K562 (cell line): ENCODE results near the gene WNT7A. TPM values are rescaled to one million over a fixed set of nuclear protein-coding genes. Genes with fewer than 3 reads are reported as not detected.
A peak's percentile ranks its signal among the peaks of the same experiment; 100 is the strongest.

Experiments used
- ATAC-seq: fragments of 200-7000 bp; cut with Tn5 transposase; 3 replicates; pipeline ENCODE4 v1.9.1; 2020; ENCODE audit warnings: moderate library complexity
- BruUV-seq: library from RNA; stranded (reverse); fragments of 400-500 nt; replicated peaks from 2 replicates; lab custom pipeline; 2021; lab: Mats Ljungman, UMichigan
- CTCF ChIA-PET: fragments of 300-600 bp; formaldehyde crosslinking; extraction: SDS; loops from one replicate; lab custom pipeline; 2021; ENCODE audit warnings: low intra/inter-chr PET ratio; lab: Yijun Ruan, JAX
- POLR2A ChIA-PET: fragments of 300-600, 350-650 bp; sonication (Branson Sonifier 250); formaldehyde crosslinking; extraction: SDS; loops from one replicate; lab custom pipeline; 2021; ENCODE audit warnings: antibody characterized with exemption, inconsistent platforms; lab: Yijun Ruan, JAX
- DNase-seq, 4 experiments: peaks; one replicate each; pipeline versions ENCODE4 v3.0.0 to v3.0.0-alpha.2; 2011 to 2018; ENCODE audit warnings: low spot score in 3 of 4, mixed read lengths in 3 of 4; ENCODE audit errors: extremely low read depth in 1 of 4
- FAIRE-seq: peaks from 2 replicates; lab custom pipeline; 2011; peaks lifted over from hg19 to GRCh38; lab: Jason Lieb, UNC
- H2AFZ ChIP-seq: 2 replicates; pipeline ENCODE4 v1.6.0; 2011; ENCODE audit warnings: low read depth, low read length, control low read depth, inconsistent platforms
- H3K27ac ChIP-seq: fragments of 200-600 bp; 3 replicates; pipeline ENCODE4 v1.8.0; 2011; ENCODE audit warnings: low read depth, mild to moderate bottlenecking, control low read depth, inconsistent platforms, low read length, moderate library complexity, mixed read lengths; ENCODE audit errors: extremely low read depth
- H3K27me3 ChIP-seq, 2 experiments: fragments of 300-600 bp in 1 of 2; 2 replicates in 1 of 2; 3 replicates in 1 of 2; pipeline versions ENCODE4 v1.6.0 to v1.8.0; 2011; ENCODE audit warnings: inconsistent platforms in 2 of 2, low read length in 2 of 2, mild to moderate bottlenecking in 1 of 2, mixed read lengths in 1 of 2, moderate library complexity in 1 of 2; ENCODE audit not compliant: control insufficient read depth in 2 of 2, insufficient read depth in 2 of 2
- H3K36me3 ChIP-seq: fragments of 300-600 bp; 3 replicates; pipeline ENCODE4 v1.8.0; 2011; ENCODE audit warnings: mild to moderate bottlenecking, low read length, inconsistent platforms; ENCODE audit not compliant: control insufficient read depth, insufficient read depth
- H3K4me1 ChIP-seq, 2 experiments: fragments of 200-600 bp in 1 of 2; replicated peaks in 1 of 2; 2 replicates in 1 of 2; 3 replicates in 1 of 2; pipeline versions ENCODE4 v1.5.1 to v1.8.0; 2011; ENCODE audit warnings: inconsistent platforms in 2 of 2, low read length in 2 of 2, mild to moderate bottlenecking in 1 of 2, mixed read lengths in 1 of 2, moderate library complexity in 1 of 2; ENCODE audit not compliant: control insufficient read depth in 2 of 2, insufficient read depth in 2 of 2
- H3K4me2 ChIP-seq: 2 replicates; pipeline ENCODE4 v1.6.1; 2011; ENCODE audit warnings: low read length, control low read depth, inconsistent platforms, mixed read lengths; ENCODE audit not compliant: insufficient read depth
- H3K4me3 ChIP-seq: fragments of 200-600 bp; sonication (generic), shearing (Covaris generic); 2 replicates; pipeline ENCODE4 v1.5.1; 2016; ENCODE audit warnings: control low read depth, inconsistent platforms
- H3K79me2 ChIP-seq: fragments of 200-600 bp; 3 replicates; pipeline ENCODE4 v1.8.0; 2011; ENCODE audit warnings: low read length, inconsistent platforms; ENCODE audit not compliant: control insufficient read depth, insufficient read depth
- H3K9ac ChIP-seq, 2 experiments: 2 replicates each; pipeline versions ENCODE4 v1.6.0 to v1.6.1; 2011; ENCODE audit warnings: low read depth in 2 of 2, low read length in 2 of 2, control low read depth in 1 of 2, inconsistent platforms in 1 of 2, mild to moderate bottlenecking in 1 of 2, mixed read lengths in 1 of 2; ENCODE audit not compliant: insufficient read depth in 1 of 2
- H3K9me1 ChIP-seq: one replicate; pipeline ENCODE4 v1.6.0; 2011; ENCODE audit warnings: inconsistent platforms, mild to moderate bottlenecking, low read length, moderate library complexity; ENCODE audit not compliant: control insufficient read depth, insufficient read depth
- H3K9me3 ChIP-seq: replicated peaks from 2 replicates; pipeline ENCODE4 v1.5.1; 2011; ENCODE audit warnings: low read depth, low read length, inconsistent platforms; ENCODE audit not compliant: control insufficient read depth, insufficient read depth
- H4K20me1 ChIP-seq: replicated peaks from 2 replicates; pipeline ENCODE4 v1.6.1; 2011; ENCODE audit warnings: low read length, inconsistent platforms, mixed read lengths; ENCODE audit not compliant: control insufficient read depth, insufficient read depth
- DPF2 ChIP-seq: fragments of 450-650 bp; IDR thresholded peaks from 2 replicates; pipeline ENCODE4 v1.6.1; 2016
- HCFC1 ChIP-seq: IDR thresholded peaks from 2 replicates; pipeline ENCODE4 v1.6.1; 2012; ENCODE audit warnings: low read depth, low read length, improper control_type of control experiment
- OTX1 ChIP-seq: fragments of 450-650 bp; formaldehyde crosslinking; IDR thresholded peaks from 2 replicates; pipeline ENCODE4 v1.4.0; 2022; ENCODE audit warnings: mild to moderate bottlenecking
- TAF7 ChIP-seq: fragments of 450-650 bp; IDR thresholded peaks from 2 replicates; pipeline ENCODE4 v1.6.1; 2016; ENCODE audit warnings: missing genetic modification characterization, missing compliant biosample characterization
- ZNF184 ChIP-seq: sonication (generic); formaldehyde crosslinking; IDR thresholded peaks from 2 replicates; pipeline ENCODE4 v1.5.0; 2020; ENCODE audit warnings: missing genetic modification reagents
- ZNF217 ChIP-seq: sonication (generic); formaldehyde crosslinking; IDR thresholded peaks from 2 replicates; pipeline ENCODE4 v1.8.0; 2022; ENCODE audit warnings: mild to moderate bottlenecking, missing genetic modification reagents
- ZNF263 ChIP-seq: sonication (generic); formaldehyde crosslinking; IDR thresholded peaks from 2 replicates; pipeline ENCODE4 v1.8.0; 2022; ENCODE audit warnings: mild to moderate bottlenecking, missing genetic modification reagents, borderline replicate concordance
- in situ Hi-C: fragments of 300-500 bp; cut with MboI; formaldehyde crosslinking; loops from 4 replicates; pipeline ENCODE4 v1.15.0; 2018; ENCODE audit warnings: inconsistent platforms, mixed read lengths
- intact Hi-C: fragments of 100-400 bp; cut with micrococcal nuclease; formaldehyde crosslinking; loops from 2 replicates; pipeline ENCODE4 v1.14.2; 2022
- polyA plus RNA-seq, 8 experiments: library from polyadenylated mRNA; depleted of rRNA in 4 of 8; stranded (reverse) in 5 of 8; unstranded in 3 of 8; fragments of >200 nt; fragmentation: Nextera tagmentation in 2 of 8; fragmentation: Illumina TruSeq in 1 of 8; extraction: Ambion mirVana in 2 of 8; extraction: Trizol in 1 of 8; gene quantifications; 2 replicates each; pipeline versions ENCODE4 v1.2.1 to v1.2.3, GENCODE V29; 2011 to 2014; ENCODE audit warnings: inconsistent platforms in 1 of 8, missing spikeins in 1 of 8
- total RNA-seq, 7 experiments: library from RNA; depleted of rRNA in 6 of 7; stranded (reverse); fragments of >200 nt in 6 of 7; fragmentation: Illumina TruSeq in 2 of 7; extraction: Trizol in 2 of 7; gene quantifications; 2 replicates each; pipeline versions ENCODE4 v1.2.1 to v1.2.3, GENCODE V29; 2011 to 2021; ENCODE audit warnings: low replicate concordance in 1 of 7
- TF ChIP-seq, protein P1 (sequence below): fragments of 450-650 bp; formaldehyde crosslinking; conservative IDR thresholded peaks from 2 replicates; pipeline ENCODE4 v1.4.0; 2022; ENCODE audit warnings: mild to moderate bottlenecking, missing genetic modification characterization

WNT7A gene
- total and polyA plus RNA-seq, 9 of the 15 experiments (the other 6 are each of a cell fraction or from before 2014, with no cell fraction given), result 0.03 TPM; not detected in 8

DNA sequence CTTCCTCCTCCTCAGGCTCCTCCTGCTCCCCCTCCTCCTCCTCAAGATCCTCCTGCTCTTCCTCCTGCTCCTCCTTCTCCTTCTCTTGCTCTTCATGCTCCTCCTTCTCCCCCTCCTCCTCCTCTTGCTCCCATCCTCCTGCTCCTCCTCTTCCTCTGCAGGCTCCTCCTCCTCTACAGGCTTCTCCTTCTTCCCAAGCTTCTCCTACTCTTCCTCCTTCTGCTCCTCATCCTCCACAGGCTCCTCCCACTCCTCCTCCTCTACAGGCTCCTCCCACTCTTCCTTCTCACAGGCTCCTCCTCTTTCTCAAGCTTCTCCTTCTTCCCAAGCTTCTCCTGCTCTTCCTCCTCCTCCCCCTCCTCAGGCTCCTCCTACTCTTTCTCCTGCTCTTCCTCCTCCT is 47.7 kb downstream of the WNT7A start:
- H3K4me3 ChIP-seq, result no peak overlapping the region
- H3K9me3 ChIP-seq, result no peaks in the 10 kb centered on the region
- no peak for ATAC-seq
- in situ Hi-C loops, result no loop called here
- H3K4me1 ChIP-seq, result no peaks in the 10 kb centered on the region
- peaks cover 11% of the 10 kb centered on the region; the same call in 1 of the 2 replicates for H4K20me1 ChIP-seq
- no peak overlapping the region for H2AFZ ChIP-seq
- intact Hi-C loops, result no loop called here
- no peaks in the 10 kb centered on the region for H3K36me3 ChIP-seq
- TF ChIP-seq DPF2 (no peak), OTX1 (CRISPR knock-in tag) (0 out of 2 replicates have a peak, but pooled peaks have one; percentile 26), ZNF217 (CRISPR knock-in tag) (no peak), TAF7 (tag) (no peak), ZNF263 (peak; percentile 90), HCFC1 (no peak), ZNF184 (no peak)
- TF ChIP-seq, protein P1, sequence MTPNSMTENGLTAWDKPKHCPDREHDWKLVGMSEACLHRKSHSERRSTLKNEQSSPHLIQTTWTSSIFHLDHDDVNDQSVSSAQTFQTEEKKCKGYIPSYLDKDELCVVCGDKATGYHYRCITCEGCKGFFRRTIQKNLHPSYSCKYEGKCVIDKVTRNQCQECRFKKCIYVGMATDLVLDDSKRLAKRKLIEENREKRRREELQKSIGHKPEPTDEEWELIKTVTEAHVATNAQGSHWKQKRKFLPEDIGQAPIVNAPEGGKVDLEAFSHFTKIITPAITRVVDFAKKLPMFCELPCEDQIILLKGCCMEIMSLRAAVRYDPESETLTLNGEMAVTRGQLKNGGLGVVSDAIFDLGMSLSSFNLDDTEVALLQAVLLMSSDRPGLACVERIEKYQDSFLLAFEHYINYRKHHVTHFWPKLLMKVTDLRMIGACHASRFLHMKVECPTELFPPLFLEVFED (CRISPR knock-in tag), result 0 out of 2 replicates have a peak, but pooled peaks have one; percentile 39
- no peak overlapping the region for H3K4me2 ChIP-seq
- FAIRE-seq, result no peak
- no peaks in the 10 kb centered on the region for H3K9me1 ChIP-seq
- no peak overlapping the region for H3K27ac ChIP-seq
- no peak overlapping the region for H3K9ac ChIP-seq
- ChIA-PET POLR2A (interaction anchor here (0.6 kb wide), 2 partner anchors 231 to 233 kb away, joined by 3 to 4 read pairs; no protein-coding TSS in a partner anchor), CTCF (no interaction called here)
- DNase-seq, result peak in 1 of 4 experiments; percentile 32
- H3K27me3 ChIP-seq, result peaks cover 10 to 62% of the 10 kb centered on the region in 2 experiments; a peak in 4 of 5 replicates
- no peaks in the 10 kb centered on the region for H3K79me2 ChIP-seq
- BruUV-seq, result no TSS peak
